GM12878 (cell line): ENCODE measurements around the gene PDLIM3. TPM values are rescaled to one million over a fixed set of nuclear protein-coding genes. Genes with fewer than 3 reads are reported as not detected.

Experiments
- ATAC-seq: fragments of 200-7000 bp; cut with Tn5 transposase; 3 replicates; pipeline ENCODE4 v1.9.1; 2020; ENCODE audit warnings: mild to moderate bottlenecking, moderate library complexity
- BruUV-seq: library from RNA; stranded (reverse); fragments of 400-500 nt; replicated peaks from 2 replicates; lab custom pipeline; 2021; lab: Mats Ljungman, UMichigan
- CTCF ChIA-PET: fragments of 300-600 bp; sonication (Branson Sonifier 250); formaldehyde crosslinking; extraction: SDS; loops from one replicate; lab custom pipeline; 2021; ENCODE audit warnings: inconsistent platforms; lab: Yijun Ruan, JAX
- POLR2A ChIA-PET: fragments of 350-600 bp; formaldehyde crosslinking; extraction: SDS; loops from one replicate; lab custom pipeline; 2021; ENCODE audit warnings: inconsistent platforms; lab: Charles Lee
- RAD21 ChIA-PET: fragments of 300-600 bp; sonication (Branson Sonifier 250); formaldehyde crosslinking; loops from one replicate; lab custom pipeline; 2023; ENCODE audit warnings: antibody characterized with exemption; ENCODE audit not compliant: unreplicated experiment; lab: Charles Lee
- SMC1A ChIA-PET: fragments of 300-600 bp; sonication (Branson Sonifier 250); formaldehyde crosslinking; loops from one replicate; lab custom pipeline; 2023; ENCODE audit not compliant: unreplicated experiment, uncharacterized antibody; lab: Charles Lee
- DNase-seq: peaks from one replicate; pipeline ENCODE4 v3.0.0-alpha.2; 2011; ENCODE audit warnings: low read depth, low spot score
- FAIRE-seq: peaks from 3 replicates; lab custom pipeline; 2011; peaks lifted over from hg19 to GRCh38; lab: Jason Lieb, UNC
- H2AFZ ChIP-seq: 2 replicates; pipeline ENCODE4 v1.6.0; 2011; ENCODE audit warnings: low read depth, low read length, control low read depth; ENCODE audit not compliant: control insufficient read depth
- H3K27ac ChIP-seq: 2 replicates; pipeline ENCODE4 v1.5.1; 2011; ENCODE audit warnings: control low read depth; ENCODE audit not compliant: control insufficient read depth, insufficient read depth
- H3K27me3 ChIP-seq, 2 experiments: replicated peaks in 1 of 2; 2 replicates each; pipeline versions ENCODE4 v1.6.0 to v1.6.1; 2011; ENCODE audit warnings: low read length in 1 of 2; ENCODE audit not compliant: control insufficient read depth in 2 of 2, insufficient read depth in 2 of 2
- H3K36me3 ChIP-seq, 2 experiments: 2 replicates each; pipeline ENCODE4 v1.5.1; 2011; ENCODE audit warnings: low read length in 1 of 2; ENCODE audit not compliant: control insufficient read depth in 2 of 2, insufficient read depth in 2 of 2
- H3K4me1 ChIP-seq: 2 replicates; pipeline ENCODE4 v1.6.1; 2011; ENCODE audit warnings: mild to moderate bottlenecking, low read length, moderate library complexity, mixed read lengths; ENCODE audit not compliant: control insufficient read depth, insufficient read depth
- H3K4me2 ChIP-seq: 2 replicates; pipeline ENCODE4 v1.6.0; 2011; ENCODE audit warnings: control low read depth; ENCODE audit not compliant: control insufficient read depth, insufficient read depth
- H3K4me3 ChIP-seq: fragments of 200-600 bp; sonication (generic); 2 replicates; pipeline ENCODE4 v1.5.1; 2016
- H3K79me2 ChIP-seq: 2 replicates; pipeline ENCODE4 v1.6.0; 2011; ENCODE audit warnings: low read length; ENCODE audit not compliant: control insufficient read depth, insufficient read depth
- H3K9ac ChIP-seq: 2 replicates; pipeline ENCODE4 v1.8.0; 2011; ENCODE audit warnings: low read length, control low read depth, mixed read lengths; ENCODE audit not compliant: control insufficient read depth, insufficient read depth
- H3K9me3 ChIP-seq: replicated peaks from 3 replicates; pipeline ENCODE4 v1.5.1; 2011; ENCODE audit warnings: mild to moderate bottlenecking, low read length; ENCODE audit not compliant: control insufficient read depth, insufficient read depth
- H4K20me1 ChIP-seq: 2 replicates; pipeline ENCODE4 v1.6.0; 2011; ENCODE audit not compliant: control insufficient read depth, insufficient read depth
- CEBPB ChIP-seq, 2 experiments: fragments of 150-350 bp in 1 of 2; IDR thresholded peaks; 2 replicates each; pipeline ENCODE4 v1.6.1; 2012 to 2014; ENCODE audit warnings: low read depth in 2 of 2, low read length in 2 of 2, borderline replicate concordance in 1 of 2, inconsistent platforms in 1 of 2
- EED ChIP-seq: sonication (generic); IDR thresholded peaks from 2 replicates; pipeline ENCODE4 v1.6.1; 2016; ENCODE audit warnings: antibody characterized with exemption, low read depth
- FOS ChIP-seq: IDR thresholded peaks from 3 replicates; pipeline ENCODE4 v1.6.1; 2011; ENCODE audit warnings: borderline replicate concordance; ENCODE audit not compliant: insufficient read length; ENCODE audit errors: extremely low read depth
- FOXM1 ChIP-seq: IDR thresholded peaks from 2 replicates; pipeline ENCODE4 v1.6.1; 2012; ENCODE audit warnings: low read depth, mild to moderate bottlenecking, inconsistent platforms, low read length, moderate library complexity
- HDAC6 ChIP-seq: fragments of 200-600 bp; sonication (generic); IDR thresholded peaks from one replicate; pipeline ENCODE4 v1.8.0; 2017; ENCODE audit warnings: antibody characterized with exemption; ENCODE audit not compliant: unreplicated experiment
- KDM1A ChIP-seq: fragments of 200-600 bp; sonication (generic); IDR thresholded peaks from 2 replicates; pipeline ENCODE4 v1.6.1; 2016; ENCODE audit warnings: borderline replicate concordance
- KLF5 ChIP-seq: fragments of 450-650 bp; IDR thresholded peaks from 2 replicates; pipeline ENCODE4 v1.6.1; 2014; ENCODE audit warnings: mild to moderate bottlenecking; ENCODE audit not compliant: partially characterized antibody
- MYB ChIP-seq: fragments of 150-350 bp; IDR thresholded peaks from 2 replicates; pipeline ENCODE4 v1.6.1; 2014; ENCODE audit warnings: mild to moderate bottlenecking, low read depth, low read length, borderline replicate concordance
- NFIC ChIP-seq: IDR thresholded peaks from 2 replicates; pipeline ENCODE4 v1.6.1; 2012; ENCODE audit warnings: low read depth, mild to moderate bottlenecking, inconsistent platforms, low read length, moderate library complexity
- NR2C1 ChIP-seq: fragments of 450-650 bp; IDR thresholded peaks from 2 replicates; pipeline ENCODE4 v1.6.1; 2017; ENCODE audit warnings: antibody characterized with exemption, mild to moderate bottlenecking, moderate library complexity
- POLR2AphosphoS5 ChIP-seq: IDR thresholded peaks from 2 replicates; pipeline ENCODE4 v1.6.1; 2011; ENCODE audit warnings: mild to moderate bottlenecking, low read length, inconsistent platforms
- PRDM15 ChIP-seq: fragments of 450-650 bp; formaldehyde crosslinking; IDR thresholded peaks from 2 replicates; pipeline ENCODE4 v1.4.0; 2020; ENCODE audit warnings: mild to moderate bottlenecking, moderate library complexity
- RELB ChIP-seq: fragments of 450-650 bp; IDR thresholded peaks from 2 replicates; pipeline ENCODE4 v1.6.1; 2017; ENCODE audit warnings: low read depth, mild to moderate bottlenecking, moderate library complexity
- ZBTB40 ChIP-seq: fragments of 450-650 bp; IDR thresholded peaks from 2 replicates; pipeline ENCODE4 v1.6.1; 2016; ENCODE audit warnings: mild to moderate bottlenecking, moderate library complexity, borderline replicate concordance
- WGBS: methylation state at CpG from one replicate; pipeline ENCODE4 v1.1.6; 2016; ENCODE audit warnings: low lambda C conversion rate; ENCODE audit not compliant: insufficient replicate concordance, insufficient coverage; ENCODE audit errors: missing lambda C conversion rate; 5-methylcytosine and 5-hydroxymethylcytosine counted together
- in situ Hi-C: fragments of 300-500 bp; cut with MboI; formaldehyde crosslinking; loops from 9 replicates; pipeline ENCODE4 v1.14.3; 2018; ENCODE audit warnings: mixed read lengths
- intact Hi-C: fragments of 100-400 bp; cut with micrococcal nuclease; formaldehyde crosslinking; loops from one replicate; pipeline ENCODE4 v1.14.2; 2022; ENCODE audit not compliant: unreplicated experiment
- polyA plus RNA-seq, 11 experiments: library from polyadenylated mRNA; depleted of rRNA in 4 of 11; unstranded in 6 of 11; stranded (reverse) in 5 of 11; fragments of >200 nt; fragmentation: Nextera tagmentation in 4 of 11; fragmentation: Illumina TruSeq in 1 of 11; extraction: Ambion mirVana in 4 of 11; extraction: Trizol in 1 of 11; gene quantifications; 1 replicate in 1 of 11; 2 replicates in 10 of 11; pipeline versions ENCODE4 v1.2.1 to v1.2.3, GENCODE V29; 2011 to 2016; ENCODE audit warnings: inconsistent platforms in 2 of 11, missing spikeins in 2 of 11, low read depth in 1 of 11
- total RNA-seq, 4 experiments: library from RNA; depleted of rRNA in 3 of 4; stranded (reverse); fragments of >200 nt in 3 of 4; fragmentation: Illumina TruSeq in 1 of 4; extraction: Trizol in 1 of 4; gene quantifications; 2 replicates each; pipeline versions ENCODE4 v1.2.1 to v1.2.3, GENCODE V29; 2013 to 2021

The PDLIM3 gene
- total and polyA plus RNA-seq, 10 of the 15 experiments (the other 5 are each of a cell fraction or from before 2014, with no cell fraction given): 0.04 to 0.43 (median 0.08) TPM; not detected in 7

GRCh38 chr4:185532293-185532692 is 3.0 kb downstream of the PDLIM3 start:
- H3K27me3 ChIP-seq: peaks cover 4 to 6% of the 10 kb centered on the region in 2 experiments; a peak in 3 of 4 replicates
- no peak overlapping the region for H3K4me2 ChIP-seq
- ChIA-PET RAD21 (no interaction called here), CTCF (no interaction called here), SMC1A (no interaction called here), POLR2A (no interaction called here)
- H3K27ac ChIP-seq: no peak overlapping the region
- H3K4me3 ChIP-seq: no peak overlapping the region
- ATAC-seq (no peak), DNase-seq (no peak), FAIRE-seq (no peak)
- no peak overlapping the region for H2AFZ ChIP-seq
- H3K4me1 ChIP-seq: no peaks in the 10 kb centered on the region
- in situ Hi-C loops (no loop called here), intact Hi-C loops (no loop called here)
- BruUV-seq: no TSS peak
- WGBS: 75% methylated on average over 7 of the region's 7 CpGs
- no peaks in the 10 kb centered on the region for H4K20me1 ChIP-seq
- H3K79me2 ChIP-seq: no peaks in the 10 kb centered on the region
- H3K9ac ChIP-seq: no peak overlapping the region
- no peaks in the 10 kb centered on the region for H3K9me3 ChIP-seq
- H3K36me3 ChIP-seq: no peaks in the 10 kb centered on the region
- TF ChIP-seq NFIC: no peak
- TF ChIP-seq ZBTB40: no peak
- TF ChIP-seq NR2C1: no peak
- TF ChIP-seq PRDM15 (CRISPR knock-in tag): no peak
- no peak for TF ChIP-seq KDM1A
- no peak for TF ChIP-seq HDAC6
- no peak for TF ChIP-seq FOXM1
- TF ChIP-seq EED: no peak
- no peak for TF ChIP-seq KLF5
- no peak for TF ChIP-seq MYB
- TF ChIP-seq FOS: no peak
- TF ChIP-seq RELB: no peak
- TF ChIP-seq CEBPB (IDR thresholded peaks at IDR 0.05; ENCODE audit: borderline replicate concordance in 1 of 2, low read depth in 2 of 2, low read length in 2 of 2): no peak
- TF ChIP-seq POLR2AphosphoS5: no peak
